Activated T-helper 1 cell treated with anti-CD3 and anti-CD28 coated beads, Interleukin-12 subunit alpha, Interleukin-12 subunit beta, Interleukin-2, Interleukin-4 antibody, amounts not matched to agents 30 ng/mL and 10 ng/mL and 1 ng/mL, durations not matched to agents 14 hours and 24 hours and 36 hours (primary cell): ENCODE measurements around the gene TNS3. TPM values are rescaled to one million over a fixed set of nuclear protein-coding genes. Genes with fewer than 3 reads are reported as not detected.
A peak's percentile ranks its signal among the peaks of the same experiment; 100 is the strongest.

Experiments used
- DNase-seq: peaks from one replicate; pipeline ENCODE4 v3.0.0; 2021; ENCODE audit warnings: low spot score
- H3K27ac Mint-ChIP-seq: one replicate; pipeline ENCODE4 v1.8.0; 2021; ENCODE audit warnings: mild to moderate bottlenecking, mixed read lengths
- H3K27me3 Mint-ChIP-seq: one replicate; pipeline ENCODE4 v1.8.0; 2022; ENCODE audit warnings: mild to moderate bottlenecking, moderate library complexity, mixed read lengths; ENCODE audit not compliant: insufficient read depth
- H3K36me3 Mint-ChIP-seq: one replicate; pipeline ENCODE4 v1.8.0; 2021; ENCODE audit warnings: low read depth, mixed read lengths
- H3K4me1 Mint-ChIP-seq: one replicate; pipeline ENCODE4 v1.8.0; 2021; ENCODE audit warnings: low read depth, mixed read lengths
- H3K4me3 Mint-ChIP-seq: one replicate; pipeline ENCODE4 v1.8.0; 2021; ENCODE audit warnings: mild to moderate bottlenecking, moderate library complexity, mixed read lengths
- H3K9me3 Mint-ChIP-seq: one replicate; pipeline ENCODE4 v1.8.0; 2021; ENCODE audit warnings: mixed read lengths
- intact Hi-C: fragments of 100-400 bp; cut with micrococcal nuclease; formaldehyde crosslinking; loops from one replicate; pipeline ENCODE4 v1.15.1; 2024
- total RNA-seq: library from RNA; stranded (reverse); gene quantifications from 2 replicates; pipeline ENCODE4 v1.2.3, GENCODE V29; 2022

Gene TNS3
- total RNA-seq, 1 donor from 2014 or later = 5.8 TPM

- peaks cover 4% of the 10 kb centered on the region for H3K27me3 Mint-ChIP-seq
- H3K4me1 Mint-ChIP-seq = no peaks in the 10 kb centered on the region
- DNase-seq = no peak
- H3K9me3 Mint-ChIP-seq = no peaks in the 10 kb centered on the region
- intact Hi-C loops = no loop called here
- no peak overlapping the region for H3K4me3 Mint-ChIP-seq
- no peak overlapping the region for H3K27ac Mint-ChIP-seq
- no peaks in the 10 kb centered on the region for H3K36me3 Mint-ChIP-seq
Measured at GRCh38 chr7:47498229-47499056, 83.5 kb downstream of the TNS3 start.

- H3K4me3 Mint-ChIP-seq = no peak overlapping the region
- H3K27ac Mint-ChIP-seq = no peak overlapping the region
- no peaks in the 10 kb centered on the region for H3K4me1 Mint-ChIP-seq
- no peaks in the 10 kb centered on the region for H3K36me3 Mint-ChIP-seq
- intact Hi-C loops = no loop called here
- no peaks in the 10 kb centered on the region for H3K9me3 Mint-ChIP-seq
- DNase-seq = no peak
- H3K27me3 Mint-ChIP-seq = peaks cover 6% of the 10 kb centered on the region
Measured at GRCh38 chr7:47497367-47498096, 84.4 kb downstream of the TNS3 start.

GRCh38 chr7:47496666-47497065, 85.2 kb downstream of the TNS3 start:
- Mint-ChIP-seq H3K27me3 (peaks cover 6% of the 10 kb centered on the region), H3K4me1 (no peaks in the 10 kb centered on the region), H3K4me3 (no peak overlapping the region), H3K27ac (no peak overlapping the region), H3K36me3 (no peaks in the 10 kb centered on the region), H3K9me3 (no peaks in the 10 kb centered on the region)
- intact Hi-C loops = no loop called here
- no peak for DNase-seq

- H3K27me3 Mint-ChIP-seq = peaks cover 6% of the 10 kb centered on the region
- H3K9me3 Mint-ChIP-seq = no peaks in the 10 kb centered on the region
- H3K4me3 Mint-ChIP-seq = no peak overlapping the region
- no peak for DNase-seq
- H3K36me3 Mint-ChIP-seq = no peaks in the 10 kb centered on the region
- no peaks in the 10 kb centered on the region for H3K4me1 Mint-ChIP-seq
- intact Hi-C loops = no loop called here
- peak overlapping the region; percentile 20 for H3K27ac Mint-ChIP-seq
Measured at GRCh38 chr7:47496056-47496665, 85.8 kb downstream of the TNS3 start.

GRCh38 chr7:47493976-47494911, 87.7 kb downstream of the TNS3 start:
- Mint-ChIP-seq H3K9me3 (no peaks in the 10 kb centered on the region), H3K4me3 (no peak overlapping the region), H3K36me3 (no peaks in the 10 kb centered on the region), H3K4me1 (no peaks in the 10 kb centered on the region), H3K27me3 (peaks cover 6% of the 10 kb centered on the region), H3K27ac (no peak overlapping the region)
- no peak for DNase-seq
- intact Hi-C loops = no loop called here

- H3K9me3 Mint-ChIP-seq = no peaks in the 10 kb centered on the region
- no peak overlapping the region for H3K4me3 Mint-ChIP-seq
- no peak overlapping the region for H3K27ac Mint-ChIP-seq
- peaks cover 6% of the 10 kb centered on the region for H3K27me3 Mint-ChIP-seq
- intact Hi-C loops = no loop called here
- no peaks in the 10 kb centered on the region for H3K36me3 Mint-ChIP-seq
- DNase-seq = no peak
- no peaks in the 10 kb centered on the region for H3K4me1 Mint-ChIP-seq
Measured at GRCh38 chr7:47492716-47493325, 89.1 kb downstream of the TNS3 start.

- no peaks in the 10 kb centered on the region for H3K9me3 Mint-ChIP-seq
- peaks cover 6% of the 10 kb centered on the region for H3K4me1 Mint-ChIP-seq
- no peak for DNase-seq
- no peak overlapping the region for H3K27ac Mint-ChIP-seq
- H3K4me3 Mint-ChIP-seq = no peak overlapping the region
- intact Hi-C loops = no loop called here
- no peaks in the 10 kb centered on the region for H3K36me3 Mint-ChIP-seq
- H3K27me3 Mint-ChIP-seq = peaks cover 6% of the 10 kb centered on the region
Measured at GRCh38 chr7:47490501-47491265, 91.2 kb downstream of the TNS3 start.

- DNase-seq = no peak
- Mint-ChIP-seq H3K4me3 (no peak overlapping the region), H3K27ac (no peak overlapping the region), H3K9me3 (no peaks in the 10 kb centered on the region), H3K27me3 (peaks cover 6% of the 10 kb centered on the region), H3K4me1 (peaks cover 7% of the 10 kb centered on the region), H3K36me3 (no peaks in the 10 kb centered on the region)
- intact Hi-C loops = no loop called here
Measured at GRCh38 chr7:47489624-47490023, 92.3 kb downstream of the TNS3 start.

GRCh38 chr7:47488969-47489342, 93.0 kb downstream of the TNS3 start:
- intact Hi-C loops = no loop called here
- Mint-ChIP-seq H3K9me3 (no peaks in the 10 kb centered on the region), H3K27me3 (peaks cover 3% of the 10 kb centered on the region), H3K36me3 (no peaks in the 10 kb centered on the region), H3K27ac (no peak overlapping the region), H3K4me3 (no peak overlapping the region), H3K4me1 (peaks cover 7% of the 10 kb centered on the region)
- no peak for DNase-seq

GRCh38 chr7:47488201-47488968, 93.5 kb downstream of the TNS3 start:
- H3K9me3 Mint-ChIP-seq = no peaks in the 10 kb centered on the region
- peaks cover 3% of the 10 kb centered on the region for H3K27me3 Mint-ChIP-seq
- no peak overlapping the region for H3K4me3 Mint-ChIP-seq
- intact Hi-C loops = no loop called here
- H3K36me3 Mint-ChIP-seq = no peaks in the 10 kb centered on the region
- no peak for DNase-seq
- H3K27ac Mint-ChIP-seq = no peak overlapping the region
- H3K4me1 Mint-ChIP-seq = peaks cover 7% of the 10 kb centered on the region
